Loucy (cell line): ENCODE results near the gene TXNRD1.
"Not testable (repeated sequence)": the region's sequence is repeated elsewhere in the genome, so short reads cannot be mapped to it uniquely, and the experiment has no call there.

Experiments
- H2AFZ ChIP-seq: fragments of 200-600 bp; sonication (generic); 2 replicates; pipeline ENCODE4 v1.6.0; 2016; ENCODE audit warnings: antibody characterized with exemption, mild to moderate bottlenecking, low read length, moderate library complexity
- H3F3A ChIP-seq: fragments of 200-600 bp; 2 replicates; pipeline ENCODE4 v1.6.0; 2016; ENCODE audit warnings: antibody characterized with exemption, low read depth, mild to moderate bottlenecking
- H3K27me3 ChIP-seq: fragments of 200-600 bp; sonication (generic); 2 replicates; pipeline ENCODE4 v1.6.1; 2014; ENCODE audit warnings: low read length, mild to moderate bottlenecking; ENCODE audit not compliant: insufficient read depth, poor library complexity, severe bottlenecking
- H3K36me3 ChIP-seq: fragments of 200-600 bp; sonication (generic); 2 replicates; pipeline ENCODE4 v1.6.1; 2016; ENCODE audit warnings: low read length; ENCODE audit not compliant: insufficient read depth
- H3K4me1 ChIP-seq: fragments of 200-600 bp; sonication (generic); 2 replicates; pipeline ENCODE4 v1.5.1; 2014; ENCODE audit warnings: low read length, mild to moderate bottlenecking; ENCODE audit not compliant: insufficient read depth, poor library complexity, severe bottlenecking
- H3K4me2 ChIP-seq: fragments of 200-600 bp; sonication (generic); 2 replicates; pipeline ENCODE4 v1.6.0; 2014; ENCODE audit warnings: antibody characterized with exemption, low read length, low read depth, mild to moderate bottlenecking; ENCODE audit not compliant: poor library complexity, severe bottlenecking
- H3K4me3 ChIP-seq: fragments of 200-600 bp; sonication (generic); 2 replicates; pipeline ENCODE4 v1.5.1; 2014; ENCODE audit warnings: low read length, mild to moderate bottlenecking, mixed read lengths; ENCODE audit not compliant: poor library complexity, severe bottlenecking
- H3K79me2 ChIP-seq: fragments of 200-600 bp; sonication (generic); 2 replicates; pipeline ENCODE4 v1.6.1; 2014; ENCODE audit warnings: low read length; ENCODE audit not compliant: insufficient read depth
- H3K9ac ChIP-seq: fragments of 200-600 bp; sonication (generic); 2 replicates; pipeline ENCODE4 v1.6.0; 2014; ENCODE audit warnings: mild to moderate bottlenecking, low read depth, low read length, moderate library complexity; ENCODE audit not compliant: poor library complexity, severe bottlenecking
- H3K9me2 ChIP-seq: fragments of 200-600 bp; sonication (generic); replicated peaks from 2 replicates; pipeline ENCODE4 v1.6.1; 2016; ENCODE audit warnings: low read depth, low read length, mixed read lengths
- H3K9me3 ChIP-seq: fragments of 200-600 bp; sonication (generic); 2 replicates; pipeline ENCODE4 v1.6.1; 2014; ENCODE audit warnings: mild to moderate bottlenecking, antibody characterized with exemption, low read length, low read depth; ENCODE audit not compliant: insufficient read depth
- H4K20me1 ChIP-seq: fragments of 200-600 bp; sonication (generic); 2 replicates; pipeline ENCODE4 v1.6.0; 2014; ENCODE audit warnings: antibody characterized with exemption, low read length, mild to moderate bottlenecking; ENCODE audit not compliant: insufficient read depth, poor library complexity, severe bottlenecking
- EZH2phosphoT487 ChIP-seq: fragments of 200-600 bp; IDR thresholded peaks from 2 replicates; pipeline ENCODE4 v1.6.1; 2018; ENCODE audit warnings: antibody characterized with exemption, mild to moderate bottlenecking, moderate library complexity, borderline replicate concordance
- TF ChIP-seq, protein P1 (sequence below): fragments of 200-600 bp; sonication (generic); conservative IDR thresholded peaks from 2 replicates; pipeline ENCODE4 v1.5.1; 2014; ENCODE audit warnings: mild to moderate bottlenecking, antibody characterized with exemption, low read length

The TXNRD1 gene

DNA sequence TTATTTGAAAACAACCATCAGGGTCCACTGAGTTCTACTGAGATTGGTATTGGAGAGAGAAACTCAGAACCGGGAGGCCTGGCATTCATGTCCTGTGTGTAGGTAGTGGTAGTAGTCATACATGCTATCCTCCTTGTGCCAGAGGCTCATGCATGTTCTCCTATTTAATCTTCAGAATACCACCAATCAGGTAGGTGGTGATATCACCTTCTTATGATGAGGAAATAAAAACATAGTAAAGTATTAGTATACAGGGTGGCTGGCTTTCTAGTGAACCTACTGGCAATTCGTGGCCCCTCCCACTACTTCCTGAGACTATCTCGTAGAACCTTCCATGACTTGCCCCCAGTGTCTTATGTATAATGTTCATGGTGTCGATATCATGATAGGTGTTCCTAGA is 47.4 kb downstream of the TXNRD1 start:
- Histone ChIP-seq H3K9me2 (no peaks in the 10 kb centered on the region), H2AFZ (peak overlapping the region; percentile 33; the same call in 1 of the 2 replicates), H3K36me3 (no peaks in the 10 kb centered on the region), H3K9me3 (no peaks in the 10 kb centered on the region), H3K27me3 (no peaks in the 10 kb centered on the region), H3K79me2 (no peaks in the 10 kb centered on the region), H3F3A (no peaks in the 10 kb centered on the region), H3K9ac (no peak overlapping the region), H4K20me1 (no peaks in the 10 kb centered on the region), H3K4me3 (no peak overlapping the region), H3K4me2 (no peak overlapping the region), H3K4me1 (peaks cover 5% of the 10 kb centered on the region)
- no peak for TF ChIP-seq EZH2phosphoT487
- TF ChIP-seq, protein P1, sequence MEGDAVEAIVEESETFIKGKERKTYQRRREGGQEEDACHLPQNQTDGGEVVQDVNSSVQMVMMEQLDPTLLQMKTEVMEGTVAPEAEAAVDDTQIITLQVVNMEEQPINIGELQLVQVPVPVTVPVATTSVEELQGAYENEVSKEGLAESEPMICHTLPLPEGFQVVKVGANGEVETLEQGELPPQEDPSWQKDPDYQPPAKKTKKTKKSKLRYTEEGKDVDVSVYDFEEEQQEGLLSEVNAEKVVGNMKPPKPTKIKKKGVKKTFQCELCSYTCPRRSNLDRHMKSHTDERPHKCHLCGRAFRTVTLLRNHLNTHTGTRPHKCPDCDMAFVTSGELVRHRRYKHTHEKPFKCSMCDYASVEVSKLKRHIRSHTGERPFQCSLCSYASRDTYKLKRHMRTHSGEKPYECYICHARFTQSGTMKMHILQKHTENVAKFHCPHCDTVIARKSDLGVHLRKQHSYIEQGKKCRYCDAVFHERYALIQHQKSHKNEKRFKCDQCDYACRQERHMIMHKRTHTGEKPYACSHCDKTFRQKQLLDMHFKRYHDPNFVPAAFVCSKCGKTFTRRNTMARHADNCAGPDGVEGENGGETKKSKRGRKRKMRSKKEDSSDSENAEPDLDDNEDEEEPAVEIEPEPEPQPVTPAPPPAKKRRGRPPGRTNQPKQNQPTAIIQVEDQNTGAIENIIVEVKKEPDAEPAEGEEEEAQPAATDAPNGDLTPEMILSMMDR = no peak

DNA sequence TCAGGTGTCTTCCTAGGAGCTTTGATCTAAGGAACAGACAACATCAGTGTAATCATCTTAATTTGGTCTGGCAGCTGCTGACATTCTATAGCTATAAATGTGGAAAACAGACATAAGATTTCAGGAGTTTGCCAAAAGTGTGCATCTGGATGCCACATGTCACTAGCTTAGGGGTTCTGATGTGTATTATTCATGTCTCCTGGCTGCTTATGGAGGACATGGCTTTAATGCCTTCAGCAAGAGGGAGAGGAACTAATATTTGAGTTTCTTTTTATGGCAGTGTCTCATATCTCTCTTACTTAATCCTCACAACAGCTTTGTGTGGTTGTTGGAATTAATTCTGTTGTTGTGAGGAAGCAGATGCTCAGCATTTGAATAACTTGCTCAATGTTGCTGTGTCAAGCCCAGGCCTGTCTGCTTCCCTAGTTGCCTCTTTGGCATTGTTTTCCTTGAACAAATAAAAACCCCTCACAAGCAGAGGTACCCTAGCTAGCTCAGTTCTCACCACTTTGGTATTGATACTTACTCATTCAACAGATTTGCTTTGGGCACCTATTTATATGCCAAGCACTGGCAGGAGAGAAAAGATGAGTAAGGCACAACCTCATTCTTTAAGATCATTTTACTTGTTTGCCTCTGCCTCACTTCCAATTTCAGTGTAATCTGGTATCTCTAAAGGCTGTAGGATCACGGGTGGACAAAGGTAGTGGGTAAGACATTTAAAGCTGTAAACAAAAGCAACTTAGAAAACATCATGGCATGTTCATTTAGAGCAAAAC is 48.2 kb downstream of the TXNRD1 start:
- no peak overlapping the region for H3K4me3 ChIP-seq
- no peaks in the 10 kb centered on the region for H3K9me3 ChIP-seq
- no peaks in the 10 kb centered on the region for H3K9me2 ChIP-seq
- H3K36me3 ChIP-seq = no peaks in the 10 kb centered on the region
- TF ChIP-seq, protein P1 = no peak
- no peak for TF ChIP-seq EZH2phosphoT487
- H2AFZ ChIP-seq = peak overlapping the region; percentile 40; the same call in 1 of the 2 replicates
- H3K9ac ChIP-seq = no peak overlapping the region
- no peaks in the 10 kb centered on the region for H3F3A ChIP-seq
- H3K27me3 ChIP-seq = no peaks in the 10 kb centered on the region
- H3K4me2 ChIP-seq = no peak overlapping the region
- H3K4me1 ChIP-seq = peaks cover 5% of the 10 kb centered on the region
- H4K20me1 ChIP-seq = no peaks in the 10 kb centered on the region
- no peaks in the 10 kb centered on the region for H3K79me2 ChIP-seq

DNA sequence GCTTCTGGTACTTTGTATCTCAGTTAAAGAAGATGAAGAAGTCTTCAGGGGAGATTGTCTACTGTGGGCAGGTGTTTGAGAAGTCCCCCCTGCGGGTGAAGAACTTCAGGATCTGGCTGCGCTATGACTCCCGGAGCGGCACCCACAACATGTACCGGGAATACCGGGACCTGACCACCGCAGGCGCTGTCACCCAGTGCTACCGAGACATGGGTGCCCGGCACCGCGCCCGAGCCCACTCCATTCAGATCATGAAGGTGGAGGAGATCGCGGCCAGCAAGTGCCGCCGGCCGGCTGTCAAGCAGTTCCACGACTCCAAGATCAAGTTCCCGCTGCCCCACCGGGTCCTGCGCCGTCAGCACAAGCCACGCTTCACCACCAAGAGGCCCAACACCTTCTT is 49.9 kb downstream of the TXNRD1 start:
- not testable (repeated sequence) for H3K9me2 ChIP-seq, H3K27me3 ChIP-seq, H3K4me1 ChIP-seq, H3K4me3 ChIP-seq, H3K9me3 ChIP-seq, H3K9ac ChIP-seq, H3K4me2 ChIP-seq, H3K36me3 ChIP-seq, H2AFZ ChIP-seq, H3K79me2 ChIP-seq, H4K20me1 ChIP-seq, H3F3A ChIP-seq

DNA sequence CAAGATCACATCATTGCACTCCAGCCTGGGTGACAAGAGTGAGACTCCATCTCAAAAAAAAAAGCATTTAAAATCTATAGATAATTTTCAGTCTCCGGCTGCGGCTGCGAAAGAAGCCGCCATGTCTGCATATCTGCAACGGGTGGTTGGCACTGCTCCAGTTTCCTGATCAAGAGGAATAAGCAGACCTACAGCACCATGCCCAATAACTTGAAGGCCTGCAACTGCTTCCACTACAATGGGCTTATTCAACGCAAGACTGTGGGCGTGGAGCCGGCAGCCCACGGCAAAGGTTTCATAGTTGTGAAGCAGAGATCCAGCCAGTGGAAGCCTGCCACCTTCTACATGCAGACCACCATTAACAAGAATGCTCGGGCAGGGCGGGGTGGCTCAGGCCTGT is 57.4 kb downstream of the TXNRD1 start:
- H3K79me2 ChIP-seq = no peaks in the 10 kb centered on the region
- H3K4me2 ChIP-seq = no peak overlapping the region
- no peak overlapping the region for H3K4me3 ChIP-seq
- H3F3A ChIP-seq = no peaks in the 10 kb centered on the region
- H3K9me2 ChIP-seq = no peaks in the 10 kb centered on the region
- no peaks in the 10 kb centered on the region for H4K20me1 ChIP-seq
- H3K9ac ChIP-seq = no peak overlapping the region
- no peak for TF ChIP-seq EZH2phosphoT487
- TF ChIP-seq, protein P1 = no peak
- H2AFZ ChIP-seq = no peak overlapping the region
- H3K4me1 ChIP-seq = no peaks in the 10 kb centered on the region
- H3K9me3 ChIP-seq = no peaks in the 10 kb centered on the region
- H3K36me3 ChIP-seq = no peaks in the 10 kb centered on the region
- H3K27me3 ChIP-seq = no peaks in the 10 kb centered on the region
